Liver (tissue), 3 donors: ENCODE data around the gene RPTOR.

Experiments used
- GABPA ChIP-seq, 2 donors: IDR thresholded peaks in 1 of 2; conservative IDR thresholded peaks in 1 of 2; 2 replicates each; pipeline ENCODE4 v1.6.1; 2016; ENCODE audit warnings: antibody characterized with exemption in 2 of 2, mild to moderate bottlenecking in 1 of 2, moderate library complexity in 1 of 2
- JUND ChIP-seq, 2 donors: IDR thresholded peaks; 2 replicates each; pipeline ENCODE4 v1.6.1; 2016; ENCODE audit warnings: antibody characterized with exemption in 2 of 2
- NR2F2 ChIP-seq: IDR thresholded peaks from 2 replicates; pipeline ENCODE4 v1.6.1; 2016; ENCODE audit warnings: antibody characterized with exemption
- RAD21 ChIP-seq, 2 donors: IDR thresholded peaks; 2 replicates each; pipeline ENCODE4 v1.6.1; 2016; ENCODE audit warnings: antibody characterized with exemption in 2 of 2, mild to moderate bottlenecking in 2 of 2
- RXRA ChIP-seq, 2 donors: IDR thresholded peaks; 2 replicates each; pipeline ENCODE4 v1.6.1; 2017 to 2018; ENCODE audit warnings: antibody characterized with exemption in 2 of 2, mild to moderate bottlenecking in 1 of 2
- SP1 ChIP-seq: IDR thresholded peaks from 2 replicates; pipeline ENCODE4 v1.6.1; 2018; ENCODE audit warnings: antibody characterized with exemption, mild to moderate bottlenecking
- TAF1 ChIP-seq: conservative IDR thresholded peaks from 2 replicates; pipeline ENCODE4 v1.6.1; 2016; ENCODE audit warnings: antibody characterized with exemption, mild to moderate bottlenecking
- YY1 ChIP-seq: IDR thresholded peaks from 2 replicates; pipeline ENCODE4 v1.6.1; 2016; ENCODE audit warnings: antibody characterized with exemption, mild to moderate bottlenecking
- TF ChIP-seq, protein P1 (sequence below): fragments of 150-350 bp; IDR thresholded peaks from 2 replicates; pipeline ENCODE4 v1.5.1; 2017; ENCODE audit warnings: improper control_type of control experiment, low read depth, low read length; ENCODE audit not compliant: missing input control
- TF ChIP-seq, protein P2 (sequence below): IDR thresholded peaks from 2 replicates; pipeline ENCODE4 v1.6.1; 2016; ENCODE audit warnings: antibody characterized with exemption
- TF ChIP-seq, protein P3 (sequence below): IDR thresholded peaks from 2 replicates; pipeline ENCODE4 v1.6.1; 2016; ENCODE audit warnings: antibody characterized with exemption
- TF ChIP-seq, protein P4 (sequence below): IDR thresholded peaks from 2 replicates; pipeline ENCODE4 v1.6.1; 2016; ENCODE audit warnings: antibody characterized with exemption, mild to moderate bottlenecking
- donor health status: healthy.
- donor health status: healthy.

DNA sequence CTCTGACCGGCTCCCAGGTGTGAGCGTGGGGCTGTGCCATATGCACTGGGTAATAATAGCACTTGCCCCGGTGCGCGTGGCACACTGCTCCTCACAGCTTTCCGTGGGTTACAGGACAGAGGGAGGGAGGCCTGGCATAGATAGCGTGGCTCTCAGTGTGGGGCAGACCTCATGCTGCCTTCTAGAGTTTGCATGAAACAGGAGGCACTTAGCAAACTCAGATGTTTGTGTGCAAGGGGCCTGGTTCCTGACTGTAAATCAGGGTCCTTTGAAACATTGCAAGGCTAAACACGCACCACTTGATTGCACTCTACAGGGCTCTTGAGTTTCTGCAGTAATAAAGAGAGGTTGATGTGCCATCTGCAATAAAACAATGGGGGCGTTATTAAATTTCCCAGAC, 101.7 kb downstream of the RPTOR start:
- TF ChIP-seq, protein P1, sequence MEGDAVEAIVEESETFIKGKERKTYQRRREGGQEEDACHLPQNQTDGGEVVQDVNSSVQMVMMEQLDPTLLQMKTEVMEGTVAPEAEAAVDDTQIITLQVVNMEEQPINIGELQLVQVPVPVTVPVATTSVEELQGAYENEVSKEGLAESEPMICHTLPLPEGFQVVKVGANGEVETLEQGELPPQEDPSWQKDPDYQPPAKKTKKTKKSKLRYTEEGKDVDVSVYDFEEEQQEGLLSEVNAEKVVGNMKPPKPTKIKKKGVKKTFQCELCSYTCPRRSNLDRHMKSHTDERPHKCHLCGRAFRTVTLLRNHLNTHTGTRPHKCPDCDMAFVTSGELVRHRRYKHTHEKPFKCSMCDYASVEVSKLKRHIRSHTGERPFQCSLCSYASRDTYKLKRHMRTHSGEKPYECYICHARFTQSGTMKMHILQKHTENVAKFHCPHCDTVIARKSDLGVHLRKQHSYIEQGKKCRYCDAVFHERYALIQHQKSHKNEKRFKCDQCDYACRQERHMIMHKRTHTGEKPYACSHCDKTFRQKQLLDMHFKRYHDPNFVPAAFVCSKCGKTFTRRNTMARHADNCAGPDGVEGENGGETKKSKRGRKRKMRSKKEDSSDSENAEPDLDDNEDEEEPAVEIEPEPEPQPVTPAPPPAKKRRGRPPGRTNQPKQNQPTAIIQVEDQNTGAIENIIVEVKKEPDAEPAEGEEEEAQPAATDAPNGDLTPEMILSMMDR, result no peak
- TF ChIP-seq, protein P2, sequence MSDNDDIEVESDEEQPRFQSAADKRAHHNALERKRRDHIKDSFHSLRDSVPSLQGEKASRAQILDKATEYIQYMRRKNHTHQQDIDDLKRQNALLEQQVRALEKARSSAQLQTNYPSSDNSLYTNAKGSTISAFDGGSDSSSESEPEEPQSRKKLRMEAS, result no peak
- TF ChIP-seq YY1 (no peak), RAD21 (IDR thresholded peaks at IDR 0.05) (no peak), RXRA (IDR thresholded peaks at IDR 0.05) (no peak), SP1 (no peak), JUND (IDR thresholded peaks at IDR 0.05) (no peak), TAF1 (no peak), GABPA (IDR thresholded peaks at IDR 0.05 in 1 of 2, conservative IDR thresholded peaks at IDR 0.05 in 1 of 2) (no peak), NR2F2 (no peak)
- TF ChIP-seq, protein P3, sequence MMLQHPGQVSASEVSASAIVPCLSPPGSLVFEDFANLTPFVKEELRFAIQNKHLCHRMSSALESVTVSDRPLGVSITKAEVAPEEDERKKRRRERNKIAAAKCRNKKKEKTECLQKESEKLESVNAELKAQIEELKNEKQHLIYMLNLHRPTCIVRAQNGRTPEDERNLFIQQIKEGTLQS, result no peak
- TF ChIP-seq, protein P4, sequence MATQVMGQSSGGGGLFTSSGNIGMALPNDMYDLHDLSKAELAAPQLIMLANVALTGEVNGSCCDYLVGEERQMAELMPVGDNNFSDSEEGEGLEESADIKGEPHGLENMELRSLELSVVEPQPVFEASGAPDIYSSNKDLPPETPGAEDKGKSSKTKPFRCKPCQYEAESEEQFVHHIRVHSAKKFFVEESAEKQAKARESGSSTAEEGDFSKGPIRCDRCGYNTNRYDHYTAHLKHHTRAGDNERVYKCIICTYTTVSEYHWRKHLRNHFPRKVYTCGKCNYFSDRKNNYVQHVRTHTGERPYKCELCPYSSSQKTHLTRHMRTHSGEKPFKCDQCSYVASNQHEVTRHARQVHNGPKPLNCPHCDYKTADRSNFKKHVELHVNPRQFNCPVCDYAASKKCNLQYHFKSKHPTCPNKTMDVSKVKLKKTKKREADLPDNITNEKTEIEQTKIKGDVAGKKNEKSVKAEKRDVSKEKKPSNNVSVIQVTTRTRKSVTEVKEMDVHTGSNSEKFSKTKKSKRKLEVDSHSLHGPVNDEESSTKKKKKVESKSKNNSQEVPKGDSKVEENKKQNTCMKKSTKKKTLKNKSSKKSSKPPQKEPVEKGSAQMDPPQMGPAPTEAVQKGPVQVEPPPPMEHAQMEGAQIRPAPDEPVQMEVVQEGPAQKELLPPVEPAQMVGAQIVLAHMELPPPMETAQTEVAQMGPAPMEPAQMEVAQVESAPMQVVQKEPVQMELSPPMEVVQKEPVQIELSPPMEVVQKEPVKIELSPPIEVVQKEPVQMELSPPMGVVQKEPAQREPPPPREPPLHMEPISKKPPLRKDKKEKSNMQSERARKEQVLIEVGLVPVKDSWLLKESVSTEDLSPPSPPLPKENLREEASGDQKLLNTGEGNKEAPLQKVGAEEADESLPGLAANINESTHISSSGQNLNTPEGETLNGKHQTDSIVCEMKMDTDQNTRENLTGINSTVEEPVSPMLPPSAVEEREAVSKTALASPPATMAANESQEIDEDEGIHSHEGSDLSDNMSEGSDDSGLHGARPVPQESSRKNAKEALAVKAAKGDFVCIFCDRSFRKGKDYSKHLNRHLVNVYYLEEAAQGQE, result no peak
